Measurements from ENCODE around the gene PRKRA. TPM values are rescaled to one million over a fixed set of nuclear protein-coding genes. Genes with fewer than 3 reads are reported as not detected.

PRKRA gene
- total and polyA plus RNA-seq, 2 of the 13 experiments (the other 11 are each of a cell fraction or from before 2014, with no cell fraction given), result 53.1 to 74.7 TPM

- peak; percentile 14 for TF ChIP-seq ZFP36 (IDR thresholded peaks at IDR 0.05; ENCODE audit: borderline replicate concordance, low read depth, low read length, partially characterized antibody)
- TF ChIP-seq TSC22D2 (CRISPR knock-in tag; IDR thresholded peaks at IDR 0.05; ENCODE audit: borderline replicate concordance), result peak; percentile 56; the same call in 1 of the 2 replicates
- TF ChIP-seq HMG20A (CRISPR knock-in tag; IDR thresholded peaks at IDR 0.05; ENCODE audit: borderline replicate concordance), result no peak; the same call in 1 of the 2 replicates
- no peak for TF ChIP-seq ZNF264 (CRISPR knock-in tag; IDR thresholded peaks at IDR 0.05)
- TF ChIP-seq ZBTB7B (CRISPR knock-in tag; IDR thresholded peaks at IDR 0.05), result peak; percentile 88
- TF ChIP-seq ZFP90 (CRISPR knock-in tag; IDR thresholded peaks at IDR 0.05; ENCODE audit: borderline replicate concordance), result no peak
- TF ChIP-seq ZNF678 (CRISPR knock-in tag; IDR thresholded peaks at IDR 0.05), result no peak
- no peak for TF ChIP-seq DPF2 (CRISPR knock-in tag; IDR thresholded peaks at IDR 0.05; ENCODE audit: borderline replicate concordance, low read depth)
- TF ChIP-seq NFRKB (IDR thresholded peaks at IDR 0.05), result no peak
- TF ChIP-seq NFE2 (CRISPR knock-in tag; IDR thresholded peaks at IDR 0.05), result no peak
- TF ChIP-seq NCOA5 (CRISPR knock-in tag; IDR thresholded peaks at IDR 0.05), result no peak
- TF ChIP-seq ZNF260 (CRISPR knock-in tag; IDR thresholded peaks at IDR 0.05; ENCODE audit: borderline replicate concordance, low read depth), result no peak
- TF ChIP-seq, protein P1, sequence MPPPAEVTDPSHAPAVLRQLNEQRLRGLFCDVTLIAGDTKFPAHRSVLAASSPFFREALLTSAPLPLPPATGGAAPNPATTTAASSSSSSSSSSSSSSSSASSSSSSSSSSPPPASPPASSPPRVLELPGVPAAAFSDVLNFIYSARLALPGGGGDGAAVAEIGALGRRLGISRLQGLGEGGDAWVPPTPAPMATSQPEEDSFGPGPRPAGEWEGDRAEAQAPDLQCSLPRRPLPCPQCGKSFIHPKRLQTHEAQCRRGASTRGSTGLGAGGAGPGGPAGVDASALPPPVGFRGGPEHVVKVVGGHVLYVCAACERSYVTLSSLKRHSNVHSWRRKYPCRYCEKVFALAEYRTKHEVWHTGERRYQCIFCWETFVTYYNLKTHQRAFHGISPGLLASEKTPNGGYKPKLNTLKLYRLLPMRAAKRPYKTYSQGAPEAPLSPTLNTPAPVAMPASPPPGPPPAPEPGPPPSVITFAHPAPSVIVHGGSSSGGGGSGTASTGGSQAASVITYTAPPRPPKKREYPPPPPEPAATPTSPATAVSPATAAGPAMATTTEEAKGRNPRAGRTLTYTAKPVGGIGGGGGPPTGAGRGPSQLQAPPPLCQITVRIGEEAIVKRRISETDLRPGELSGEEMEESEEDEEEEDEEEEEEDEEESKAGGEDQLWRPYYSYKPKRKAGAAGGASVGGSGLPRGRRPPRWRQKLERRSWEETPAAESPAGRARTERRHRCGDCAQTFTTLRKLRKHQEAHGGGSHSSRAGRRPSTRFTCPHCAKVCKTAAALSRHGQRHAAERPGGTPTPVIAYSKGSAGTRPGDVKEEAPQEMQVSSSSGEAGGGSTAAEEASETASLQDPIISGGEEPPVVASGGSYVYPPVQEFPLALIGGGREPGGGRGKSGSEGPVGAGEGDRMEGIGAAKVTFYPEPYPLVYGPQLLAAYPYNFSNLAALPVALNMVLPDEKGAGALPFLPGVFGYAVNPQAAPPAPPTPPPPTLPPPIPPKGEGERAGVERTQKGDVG (CRISPR knock-in tag; IDR thresholded peaks at IDR 0.05; ENCODE audit: borderline replicate concordance), result 0 out of 2 replicates have a peak, but pooled peaks have one; percentile 55
- TF ChIP-seq ZNF879 (CRISPR knock-in tag; IDR thresholded peaks at IDR 0.05), result no peak
- peak; percentile 53; the same call in 1 of the 2 replicates for TF ChIP-seq ZNF263 (CRISPR knock-in tag; IDR thresholded peaks at IDR 0.05)
- no peak for TF ChIP-seq POLR2AphosphoS5 (IDR thresholded peaks at IDR 0.05; ENCODE audit: low read depth, low read length)
- TF ChIP-seq SOX6 (IDR thresholded peaks at IDR 0.05), result no peak
- peak; percentile 21; the same call in 1 of the 2 replicates for TF ChIP-seq SOX6 (CRISPR knock-in tag; IDR thresholded peaks at IDR 0.05)
- TF ChIP-seq, protein P2, sequence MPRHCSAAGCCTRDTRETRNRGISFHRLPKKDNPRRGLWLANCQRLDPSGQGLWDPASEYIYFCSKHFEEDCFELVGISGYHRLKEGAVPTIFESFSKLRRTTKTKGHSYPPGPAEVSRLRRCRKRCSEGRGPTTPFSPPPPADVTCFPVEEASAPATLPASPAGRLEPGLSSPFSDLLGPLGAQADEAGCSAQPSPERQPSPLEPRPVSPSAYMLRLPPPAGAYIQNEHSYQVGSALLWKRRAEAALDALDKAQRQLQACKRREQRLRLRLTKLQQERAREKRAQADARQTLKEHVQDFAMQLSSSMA (CRISPR knock-in tag; IDR thresholded peaks at IDR 0.05), result 0 out of 2 replicates have a peak, but pooled peaks have one; percentile 48
- no peak for TF ChIP-seq NPAS2 (CRISPR knock-in tag; IDR thresholded peaks at IDR 0.05; ENCODE audit: borderline replicate concordance)
- TF ChIP-seq ZNF460 (CRISPR knock-in tag; IDR thresholded peaks at IDR 0.05; ENCODE audit: borderline replicate concordance), result no peak
- TF ChIP-seq GATA4 (IDR thresholded peaks at IDR 0.05; ENCODE audit: borderline replicate concordance, low read depth), result no peak
- TF ChIP-seq SIX1 (CRISPR knock-in tag; IDR thresholded peaks at IDR 0.05; ENCODE audit: borderline replicate concordance), result no peak
- no peak; the same call in 1 of the 2 replicates for TF ChIP-seq ZNF766 (CRISPR knock-in tag; IDR thresholded peaks at IDR 0.05; ENCODE audit: borderline replicate concordance)
- peak; percentile 40 for TF ChIP-seq FOXA3 (CRISPR knock-in tag; IDR thresholded peaks at IDR 0.05)
Measured at GRCh38 chr2:178414266-178415247, 36.4 kb downstream of the PRKRA start (continued).
